ENCODE results near the gene NIPAL3. TPM values are rescaled to one million over a fixed set of nuclear protein-coding genes. Genes with fewer than 3 reads are reported as not detected.
A peak's percentile ranks its signal among the peaks of the same experiment; 100 is the strongest.

The NIPAL3 gene
- total RNA-seq (2021): 7.7 and 7.9 TPM in 2 replicates
- long read RNA-seq, transcript NIPAL3-204 (12 exons, 1,711 nt): major isoform, 22 of 61 reads
- long read RNA-seq, transcript NIPAL3-202 (12 exons, 1,676 nt): minor isoform, 14 of 61 reads
- long read RNA-seq, partial matches to known transcripts: 6 of 61 reads
- long read RNA-seq, other reads (novel, unspliced or antisense): 18 of 61 reads

DNA sequence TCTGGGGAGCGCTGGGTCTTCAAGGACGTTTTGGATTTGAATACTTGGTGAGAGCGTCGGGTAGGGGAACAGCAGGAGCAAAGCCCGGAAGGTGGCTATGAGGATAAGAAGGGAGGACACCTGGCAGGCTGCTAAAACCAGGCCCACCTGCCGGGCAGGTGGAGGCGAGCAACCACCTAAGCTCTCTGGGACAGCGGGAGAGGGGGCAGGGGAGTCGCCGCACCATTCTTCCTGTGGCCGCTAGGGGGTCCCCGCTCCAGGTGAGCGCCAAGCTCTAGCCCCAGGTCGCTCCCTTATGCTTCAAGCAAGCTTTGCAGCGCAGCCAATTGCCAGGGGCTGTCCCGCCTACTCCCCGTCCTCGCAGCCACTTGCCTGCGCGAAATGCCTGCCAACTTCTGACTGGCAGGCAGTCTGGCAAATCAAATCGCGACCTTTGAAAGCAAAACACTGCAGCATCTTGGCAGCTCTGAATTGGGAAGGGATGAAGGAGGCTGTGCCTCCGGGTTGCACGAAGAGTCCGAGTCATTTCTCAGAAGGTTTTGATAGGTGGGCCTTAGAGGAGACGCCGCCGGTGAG, at the start of gene NIPAL3:
Gene NIPAL3 (plus strand): TSS at position 469 of the 576 bp plus-strand sequence. CDS start 3,746 bp downstream, outside the sequence.
- H2BK20ac ChIP-seq (ENCODE audit: low read depth, low read length, poor library complexity, severe bottlenecking): no peak within 1 kb of the TSS
- no peaks in the 10 kb centered on the region for H4K20me1 ChIP-seq (ENCODE audit: control insufficient read depth, insufficient read depth, insufficient read length)
- H2BK120ac ChIP-seq (ENCODE audit: low read depth, low read length, poor library complexity, severe bottlenecking): no peak within 1 kb of the TSS
- H3K27ac ChIP-seq (ENCODE audit: insufficient read length, low read depth, low read length): no peak within 1 kb of the TSS
- TF ChIP-seq, protein P1, sequence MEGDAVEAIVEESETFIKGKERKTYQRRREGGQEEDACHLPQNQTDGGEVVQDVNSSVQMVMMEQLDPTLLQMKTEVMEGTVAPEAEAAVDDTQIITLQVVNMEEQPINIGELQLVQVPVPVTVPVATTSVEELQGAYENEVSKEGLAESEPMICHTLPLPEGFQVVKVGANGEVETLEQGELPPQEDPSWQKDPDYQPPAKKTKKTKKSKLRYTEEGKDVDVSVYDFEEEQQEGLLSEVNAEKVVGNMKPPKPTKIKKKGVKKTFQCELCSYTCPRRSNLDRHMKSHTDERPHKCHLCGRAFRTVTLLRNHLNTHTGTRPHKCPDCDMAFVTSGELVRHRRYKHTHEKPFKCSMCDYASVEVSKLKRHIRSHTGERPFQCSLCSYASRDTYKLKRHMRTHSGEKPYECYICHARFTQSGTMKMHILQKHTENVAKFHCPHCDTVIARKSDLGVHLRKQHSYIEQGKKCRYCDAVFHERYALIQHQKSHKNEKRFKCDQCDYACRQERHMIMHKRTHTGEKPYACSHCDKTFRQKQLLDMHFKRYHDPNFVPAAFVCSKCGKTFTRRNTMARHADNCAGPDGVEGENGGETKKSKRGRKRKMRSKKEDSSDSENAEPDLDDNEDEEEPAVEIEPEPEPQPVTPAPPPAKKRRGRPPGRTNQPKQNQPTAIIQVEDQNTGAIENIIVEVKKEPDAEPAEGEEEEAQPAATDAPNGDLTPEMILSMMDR (conservative IDR thresholded peaks at IDR 0.05): peak; percentile 95
- no peaks in the 10 kb centered on the region for H3K9me3 ChIP-seq (ENCODE audit: control insufficient read depth, low read depth, low read length)
- no peaks in the 10 kb centered on the region for H3K27me3 ChIP-seq (ENCODE audit: insufficient read depth, low read length)
- peaks cover 0 to 4% (median 3%) of the 10 kb centered on the region in 3 experiments; a peak in 4 of 7 replicates for H3K36me3 Mint-ChIP-seq (ENCODE audit: insufficient read depth in 1 of 3, low read depth in 3 of 3)
- peak; percentile 100 for DNase-seq
- no peak within 1 kb of the TSS for H4K5ac ChIP-seq (ENCODE audit: insufficient read length, low read depth, low read length)
- no peak within 1 kb of the TSS for H3K23ac ChIP-seq (ENCODE audit: insufficient read length, low read depth, low read length)
- no peak within 1 kb of the TSS for H3T11ph ChIP-seq (ENCODE audit: low read length)
- H3K9me3 Mint-ChIP-seq: no peaks in the 10 kb centered on the region; a peak in 1 of 5 replicates
- H3K4me2 ChIP-seq (ENCODE audit: insufficient read depth, insufficient read length, low read length): peak within 1 kb of the TSS; percentile 76
- no peaks in the 10 kb centered on the region for H3K79me1 ChIP-seq (ENCODE audit: insufficient read depth, low read depth, low read length, poor library complexity, severe bottlenecking)
- H3K4ac ChIP-seq (ENCODE audit: low read depth, low read length): no peak within 1 kb of the TSS
- H3K14ac ChIP-seq (ENCODE audit: insufficient read depth, low read length): no peak within 1 kb of the TSS
- no peaks in the 10 kb centered on the region for H3K79me2 ChIP-seq (ENCODE audit: insufficient read depth, low read length)
- H4K91ac ChIP-seq (ENCODE audit: insufficient read length, low read depth, low read length): no peak within 1 kb of the TSS
- H2AK5ac ChIP-seq (ENCODE audit: insufficient read length, low read length): no peak within 1 kb of the TSS
- H2BK5ac ChIP-seq (ENCODE audit: insufficient read length, low read length): no peak within 1 kb of the TSS
- peaks cover 22 to 33% of the 10 kb centered on the region in 2 experiments for H3K4me1 Mint-ChIP-seq
- no peak within 1 kb of the TSS for H3K56ac ChIP-seq (ENCODE audit: insufficient read length, low read depth, low read length)
- H3K27me3 Mint-ChIP-seq (ENCODE audit: low read depth): peaks cover 3% of the 10 kb centered on the region
- H3K18ac ChIP-seq (ENCODE audit: insufficient read length, low read depth, low read length): no peak within 1 kb of the TSS
- H3K27ac Mint-ChIP-seq: peak within 1 kb of the TSS; percentile 72 to 93 (median 80); a peak in 6 of 7 replicates
- peak within 1 kb of the TSS; percentile 37 for H2AFZ ChIP-seq (ENCODE audit: low read length)
- peak within 1 kb of the TSS; percentile 91 to 93 for H3K4me3 Mint-ChIP-seq
- WGBS (ENCODE audit: extremely low coverage, insufficient read length, low lambda C conversion rate): no CpG with 5 or more reads among the region's 28 CpGs
- H3K23me2 ChIP-seq (ENCODE audit: insufficient read length, low read depth, low read length, poor library complexity, severe bottlenecking): peaks cover 12% of the 10 kb centered on the region
- H2BK15ac ChIP-seq (ENCODE audit: low read depth, low read length): no peak within 1 kb of the TSS
- no peak within 1 kb of the TSS for H4K8ac ChIP-seq (replicated peaks; ENCODE audit: insufficient read length, low read depth, low read length)
- no peak within 1 kb of the TSS for H2BK12ac ChIP-seq (ENCODE audit: insufficient read length, low read depth, low read length)
- H3K4me1 ChIP-seq (ENCODE audit: insufficient read depth, low read length): no peaks in the 10 kb centered on the region; the same call in 1 of the 2 replicates
- no peak within 1 kb of the TSS for H3K9ac ChIP-seq (ENCODE audit: extremely low read depth, insufficient read length, low read length)

Data from H9 (cell line).